MM.1S (cell line): ENCODE data around the gene ZNF219.
"Not testable (repeated sequence)": the region's sequence is repeated elsewhere in the genome, so short reads cannot be mapped to it uniquely, and the experiment has no call there.

Experiments
- DNase-seq: peaks from one replicate; pipeline ENCODE4 v3.0.0-alpha.2; 2015
- H2AFZ ChIP-seq: fragments of 300-600 bp; sonication (generic); 2 replicates; pipeline ENCODE4 v1.6.0; 2016; ENCODE audit warnings: antibody characterized with exemption, low read length
- H3F3A ChIP-seq: fragments of 300-600 bp; sonication (generic); 2 replicates; pipeline ENCODE4 v1.6.1; 2016; ENCODE audit warnings: mild to moderate bottlenecking, antibody characterized with exemption, low read length, moderate library complexity, mixed read lengths; ENCODE audit not compliant: insufficient read depth
- H3K27ac ChIP-seq: fragments of 300-600 bp; sonication (generic); 2 replicates; pipeline ENCODE4 v1.5.1; 2016; ENCODE audit warnings: mild to moderate bottlenecking, low read length
- H3K27me3 ChIP-seq: fragments of 300-600 bp; sonication (generic); replicated peaks from 2 replicates; pipeline ENCODE4 v1.6.0; 2016; ENCODE audit warnings: low read length; ENCODE audit not compliant: insufficient read depth
- H3K36me3 ChIP-seq: fragments of 300-600 bp; sonication (generic); replicated peaks from 2 replicates; pipeline ENCODE4 v1.6.1; 2016; ENCODE audit warnings: mild to moderate bottlenecking, low read length, mixed read lengths; ENCODE audit not compliant: insufficient read depth
- H3K4me1 ChIP-seq: fragments of 300-600 bp; sonication (generic); 2 replicates; pipeline ENCODE4 v1.6.1; 2016; ENCODE audit warnings: low read length, mixed read lengths
- H3K4me2 ChIP-seq: fragments of 300-600 bp; sonication (generic); 2 replicates; pipeline ENCODE4 v1.6.0; 2016; ENCODE audit warnings: low read depth, low read length
- H3K4me3 ChIP-seq: fragments of 300-600 bp; sonication (generic); 2 replicates; pipeline ENCODE4 v1.5.1; 2016; ENCODE audit warnings: low read length, mixed read lengths
- H3K79me2 ChIP-seq: fragments of 300-600 bp; sonication (generic); 2 replicates; pipeline ENCODE4 v1.6.1; 2016; ENCODE audit warnings: mixed run types, low read length, mixed read lengths
- H3K9ac ChIP-seq: fragments of 300-600 bp; sonication (generic); 2 replicates; pipeline ENCODE4 v1.6.1; 2016; ENCODE audit warnings: low read length, mixed read lengths
- H3K9me2 ChIP-seq: fragments of 300-600 bp; sonication (generic); replicated peaks from 2 replicates; pipeline ENCODE4 v1.6.1; 2016; ENCODE audit warnings: mild to moderate bottlenecking, low read length, mixed read lengths; ENCODE audit not compliant: insufficient read depth
- H3K9me3 ChIP-seq: fragments of 300-600 bp; sonication (generic); replicated peaks from 2 replicates; pipeline ENCODE4 v1.6.1; 2016; ENCODE audit warnings: mild to moderate bottlenecking, low read length, mixed read lengths; ENCODE audit not compliant: insufficient read depth
- H4K20me1 ChIP-seq: fragments of 300-600 bp; sonication (generic); 2 replicates; pipeline ENCODE4 v1.6.1; 2016; ENCODE audit warnings: mild to moderate bottlenecking, low read length, moderate library complexity, mixed read lengths; ENCODE audit not compliant: insufficient read depth
- CTCF ChIP-seq: fragments of 300-600 bp; sonication (generic); IDR thresholded peaks from 2 replicates; pipeline ENCODE4 v1.5.1; 2016; ENCODE audit warnings: antibody characterized with exemption, low read length, mixed read lengths
- EZH2 ChIP-seq: fragments of 300-600 bp; sonication (generic); optimal IDR thresholded peaks from 2 replicates; pipeline ENCODE3; 2017; ENCODE audit warnings: low read depth, mild to moderate bottlenecking, antibody characterized with exemption, low read length, mixed read lengths
- EZH2phosphoT487 ChIP-seq: fragments of 300-600 bp; sonication (generic); IDR thresholded peaks from 2 replicates; pipeline ENCODE4 v1.6.1; 2018; ENCODE audit warnings: antibody characterized with exemption, low read length

Gene ZNF219

GRCh38 chr14:21043387-21043973 lies 55.0 kb downstream of the ZNF219 start:
- no peaks in the 10 kb centered on the region for H3K4me1 ChIP-seq
- no peak overlapping the region for H3K4me2 ChIP-seq
- TF ChIP-seq EZH2 (no peak), EZH2phosphoT487 (no peak), CTCF (no peak)
- H3K9ac ChIP-seq, result no peak overlapping the region
- no peaks in the 10 kb centered on the region for H3K9me3 ChIP-seq
- H3K27me3 ChIP-seq, result no peaks in the 10 kb centered on the region
- no peak for DNase-seq
- no peaks in the 10 kb centered on the region for H4K20me1 ChIP-seq
- H3K4me3 ChIP-seq, result no peak overlapping the region
- no peaks in the 10 kb centered on the region for H3K9me2 ChIP-seq
- no peaks in the 10 kb centered on the region for H3F3A ChIP-seq
- no peaks in the 10 kb centered on the region for H3K36me3 ChIP-seq
- H3K27ac ChIP-seq, result no peak overlapping the region
- no peaks in the 10 kb centered on the region for H3K79me2 ChIP-seq
- no peak overlapping the region for H2AFZ ChIP-seq

GRCh38 chr14:21042918-21043317 lies 55.5 kb downstream of the ZNF219 start:
- no peak overlapping the region for H3K27ac ChIP-seq
- H3K4me3 ChIP-seq, result no peak overlapping the region
- H3K9me3 ChIP-seq, result no peaks in the 10 kb centered on the region
- no peak overlapping the region for H3K4me2 ChIP-seq
- no peaks in the 10 kb centered on the region for H3K36me3 ChIP-seq
- no peaks in the 10 kb centered on the region for H4K20me1 ChIP-seq
- no peak for DNase-seq
- no peaks in the 10 kb centered on the region for H3K79me2 ChIP-seq
- TF ChIP-seq CTCF (no peak), EZH2phosphoT487 (no peak), EZH2 (no peak)
- no peaks in the 10 kb centered on the region for H3K9me2 ChIP-seq
- no peak overlapping the region for H3K9ac ChIP-seq
- H3K27me3 ChIP-seq, result no peaks in the 10 kb centered on the region
- no peaks in the 10 kb centered on the region for H3F3A ChIP-seq
- H3K4me1 ChIP-seq, result no peaks in the 10 kb centered on the region
- no peak overlapping the region for H2AFZ ChIP-seq

- Histone ChIP-seq H3F3A (no peaks in the 10 kb centered on the region), H3K9me2 (no peaks in the 10 kb centered on the region), H3K9ac (no peak within 1 kb of the TSS), H3K4me1 (no peaks in the 10 kb centered on the region), H3K4me2 (no peak within 1 kb of the TSS), H3K79me2 (no peaks in the 10 kb centered on the region), H3K36me3 (no peaks in the 10 kb centered on the region), H2AFZ (no peak within 1 kb of the TSS), H3K4me3 (no peak within 1 kb of the TSS), H4K20me1 (no peaks in the 10 kb centered on the region), H3K9me3 (no peaks in the 10 kb centered on the region), H3K27ac (no peak within 1 kb of the TSS), H3K27me3 (no peaks in the 10 kb centered on the region)
- TF ChIP-seq EZH2 (no peak), CTCF (no peak), EZH2phosphoT487 (no peak)
- DNase-seq, result no peak
Observed at GRCh38 chr14:21041676-21042433, 56.6 kb downstream of the ZNF219 start, which contains the start of gene RNASE7. Gene RNASE7, plus strand, starts transcription at chr14:21042362. Its CDS starts 631 bp downstream, at chr14:21042993.

GRCh38 chr14:21040941-21041340 lies 57.5 kb downstream of the ZNF219 start:
- H3K79me2 ChIP-seq, H3K27ac ChIP-seq, H4K20me1 ChIP-seq, H3K9ac ChIP-seq, H3K36me3 ChIP-seq, H3K9me2 ChIP-seq, H3K27me3 ChIP-seq, H3K4me3 ChIP-seq, H3K9me3 ChIP-seq, H3K4me2 ChIP-seq, H3F3A ChIP-seq, DNase-seq, H2AFZ ChIP-seq, H3K4me1 ChIP-seq: not testable (repeated sequence)
